GF-D8 (cell line): Measurements from ENCODE around the gene GPATCH2.
"Not testable (repeated sequence)": the region's sequence is repeated elsewhere in the genome, so short reads cannot be mapped to it uniquely, and the experiment has no call there.

ENCODE experiments used
- DNase-seq: peaks from one replicate; lab custom pipeline; 2025; lab: John Stamatoyannopoulos, UW

GPATCH2 gene

GRCh38 chr1:217443845-217444244 is 187.0 kb downstream of the GPATCH2 start:
- no peak for DNase-seq

GRCh38 chr1:217437376-217437775 is 193.5 kb downstream of the GPATCH2 start:
- DNase-seq, result no peak

DNA sequence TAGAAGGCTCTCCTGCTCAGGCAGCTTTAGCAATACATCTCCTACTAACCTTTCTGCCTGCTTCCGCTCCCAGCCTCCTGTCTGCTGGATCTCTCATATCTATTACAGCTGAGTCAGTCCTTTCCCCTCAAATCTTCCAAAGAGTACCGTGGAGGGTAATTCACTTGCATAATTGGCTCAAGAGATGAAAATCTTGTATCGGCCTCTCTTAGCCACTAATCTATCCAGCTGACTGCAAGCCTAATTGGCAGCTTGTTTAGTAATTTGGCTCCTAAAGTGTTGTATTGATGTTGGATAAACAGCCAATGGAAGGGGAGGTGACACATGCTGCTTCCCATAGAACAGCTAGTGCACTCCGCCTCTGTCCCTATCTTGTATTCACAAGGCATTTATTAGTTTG is 195.7 kb downstream of the GPATCH2 start:
- DNase-seq, result no peak

- no peak for DNase-seq
Measured at GRCh38 chr1:217433664-217434063, 197.2 kb downstream of the GPATCH2 start.

DNA sequence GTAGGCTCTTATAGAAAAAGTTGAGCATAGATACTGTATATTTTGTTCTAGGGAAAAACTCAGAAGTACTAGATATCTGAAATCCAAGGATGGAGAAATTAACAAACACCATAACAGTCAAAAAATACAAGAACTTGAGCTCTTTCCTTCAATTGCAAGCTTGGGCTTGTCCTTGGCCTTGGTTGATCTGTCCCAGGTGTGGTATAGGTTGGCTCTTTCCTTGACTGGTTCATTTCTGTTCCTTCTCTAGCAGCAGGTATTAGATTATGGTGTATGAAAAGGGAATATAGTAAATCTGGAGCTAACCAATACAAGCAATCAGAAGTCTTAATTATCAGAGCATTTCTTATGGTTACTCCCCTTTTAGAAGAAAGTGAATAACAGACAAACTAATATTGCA is 198.6 kb downstream of the GPATCH2 start:
- no peak for DNase-seq

- no peak for DNase-seq
Measured at GRCh38 chr1:217431395-217431794, 199.5 kb downstream of the GPATCH2 start.

DNA sequence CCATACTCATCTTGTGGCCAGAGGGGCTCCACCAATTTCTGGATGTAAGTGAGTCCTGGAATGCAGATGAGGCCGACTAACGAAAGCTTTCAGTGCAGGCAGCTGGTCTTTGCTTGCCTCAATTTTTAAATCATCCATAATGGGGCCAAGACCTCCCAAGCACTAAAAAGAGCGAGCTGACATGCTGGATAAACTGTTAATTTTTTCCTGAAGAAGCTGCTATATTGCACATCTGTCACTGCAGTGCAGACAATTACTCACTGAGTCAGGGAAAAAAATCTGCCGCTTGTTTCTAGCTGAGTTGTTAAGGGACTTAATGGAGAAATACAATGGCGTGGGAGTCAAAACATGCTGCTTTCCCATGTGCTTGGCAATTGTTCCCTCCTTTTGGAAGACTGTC is 205.5 kb downstream of the GPATCH2 start:
- no peak for DNase-seq

DNA sequence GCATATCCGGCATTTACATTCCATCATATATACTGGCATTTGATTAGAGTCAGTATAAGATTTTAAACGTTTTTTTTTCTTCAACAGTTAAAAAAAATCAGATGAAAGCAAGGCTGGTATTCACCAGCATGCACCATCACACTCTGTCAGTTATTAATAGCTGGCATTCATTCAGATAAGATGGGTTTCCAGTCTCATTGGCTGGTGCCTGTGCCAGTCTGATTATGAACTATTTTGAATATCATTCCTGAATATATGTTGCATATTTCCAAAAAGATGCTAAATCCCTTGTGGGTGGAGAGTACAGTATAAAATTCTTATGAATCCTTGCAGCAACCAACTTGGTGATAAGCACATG is 211.7 kb downstream of the GPATCH2 start:
- DNase-seq, result no peak

DNA sequence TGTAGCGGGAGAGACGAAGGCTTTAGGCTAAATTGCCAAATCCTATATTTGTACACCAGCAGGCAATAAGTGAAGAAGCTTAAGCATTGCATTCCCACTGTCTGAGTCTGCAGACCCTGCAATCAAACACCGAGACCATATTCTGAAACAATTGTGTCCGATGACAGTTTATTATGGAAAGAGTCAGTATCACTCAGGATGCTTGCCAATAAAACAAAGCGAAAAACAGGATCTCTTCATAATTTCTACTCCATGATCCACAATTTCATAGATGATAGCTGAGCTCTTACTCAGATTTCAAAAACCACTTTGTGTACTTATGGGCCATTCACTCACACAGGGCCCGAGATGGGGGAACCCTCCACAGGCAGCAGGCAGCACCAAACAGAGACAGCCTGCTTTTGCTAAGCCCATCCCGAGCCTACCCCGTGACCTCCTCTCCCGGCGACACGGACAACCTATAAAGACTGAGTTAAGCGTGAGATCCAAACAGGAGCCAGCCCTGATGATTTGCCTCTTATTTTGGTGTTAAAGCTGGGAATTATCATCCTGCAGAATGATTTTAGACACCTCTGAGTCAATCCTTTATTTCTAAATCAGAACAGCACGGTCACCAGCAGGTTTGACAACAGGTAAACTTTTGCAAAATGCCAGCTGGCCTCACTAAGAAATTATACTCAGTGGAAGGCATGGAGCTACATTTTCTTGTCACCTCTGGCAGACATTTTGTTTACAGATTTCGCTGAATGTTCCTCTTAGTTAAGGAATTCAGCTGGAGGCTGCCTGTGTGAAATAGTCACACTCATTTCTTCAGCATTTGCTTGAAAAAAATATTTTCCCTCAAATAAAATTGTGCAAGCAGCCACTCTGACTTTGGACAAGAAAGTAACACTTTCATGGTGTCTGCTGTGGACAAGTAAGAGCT is 212.4 kb downstream of the GPATCH2 start:
- no peak for DNase-seq

DNA sequence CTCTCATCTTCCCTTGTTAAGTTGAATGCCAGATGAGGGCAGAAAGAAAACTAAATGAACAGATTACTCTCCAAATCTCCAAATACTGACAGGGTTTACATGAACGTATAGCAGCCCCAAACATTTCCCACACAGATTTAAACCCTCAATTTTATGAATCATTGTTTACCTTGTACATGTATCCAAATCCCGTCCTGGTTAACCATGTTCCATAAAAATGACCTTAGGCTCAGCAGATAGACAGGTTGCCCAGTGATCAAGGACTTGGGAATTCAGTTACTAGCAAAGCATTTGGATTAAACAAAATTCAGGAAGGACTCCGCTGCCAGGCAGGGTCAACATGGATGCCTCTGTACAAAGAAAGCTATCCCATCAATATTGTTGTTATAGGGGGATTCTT is 213.5 kb downstream of the GPATCH2 start:
- no peak for DNase-seq

DNA sequence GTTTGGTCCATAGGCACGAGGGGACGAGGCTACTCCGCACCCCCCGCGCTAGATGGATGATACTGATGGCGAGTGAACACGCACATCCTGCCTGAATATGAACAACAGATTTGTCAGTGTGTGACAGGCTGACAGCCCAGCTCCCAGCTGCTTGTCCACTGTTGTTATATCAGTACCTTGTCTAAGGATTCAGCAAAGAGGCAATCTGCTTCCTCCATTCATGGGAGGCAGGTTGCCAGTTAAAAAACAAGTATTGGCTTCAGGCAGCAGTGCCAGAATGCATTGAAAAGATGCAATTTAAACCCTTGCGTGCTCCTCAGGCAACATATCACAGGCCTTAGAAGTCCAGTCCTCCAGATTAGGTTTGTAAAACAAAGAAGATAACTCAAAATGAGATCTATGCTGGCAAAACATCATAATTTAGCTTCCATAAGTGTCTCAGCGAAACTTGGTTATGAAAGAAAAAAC is 223.3 kb downstream of the GPATCH2 start:
- no peak for DNase-seq

GRCh38 chr1:217403026-217403720 is 227.7 kb downstream of the GPATCH2 start:
- no peak for DNase-seq

DNA sequence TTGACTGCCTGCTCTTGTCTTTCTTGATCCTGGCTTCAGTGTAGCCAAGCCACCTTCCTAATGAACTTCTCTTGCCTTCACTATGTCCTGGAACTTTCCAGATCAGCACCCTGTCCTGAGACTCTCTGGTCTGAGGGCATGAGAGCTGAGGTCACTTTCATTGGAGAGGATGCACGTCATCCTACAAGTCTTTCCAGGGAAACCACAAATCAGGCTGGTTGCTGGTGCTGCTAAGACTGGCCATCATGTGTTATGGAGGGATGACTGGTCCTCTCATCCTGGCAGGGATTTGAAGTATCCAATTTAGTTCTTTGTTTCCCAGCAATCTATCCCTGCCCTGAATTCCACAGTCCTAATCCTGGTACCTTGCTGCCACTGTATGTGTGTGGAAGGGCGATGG is 228.6 kb downstream of the GPATCH2 start:
- no peak for DNase-seq

DNA sequence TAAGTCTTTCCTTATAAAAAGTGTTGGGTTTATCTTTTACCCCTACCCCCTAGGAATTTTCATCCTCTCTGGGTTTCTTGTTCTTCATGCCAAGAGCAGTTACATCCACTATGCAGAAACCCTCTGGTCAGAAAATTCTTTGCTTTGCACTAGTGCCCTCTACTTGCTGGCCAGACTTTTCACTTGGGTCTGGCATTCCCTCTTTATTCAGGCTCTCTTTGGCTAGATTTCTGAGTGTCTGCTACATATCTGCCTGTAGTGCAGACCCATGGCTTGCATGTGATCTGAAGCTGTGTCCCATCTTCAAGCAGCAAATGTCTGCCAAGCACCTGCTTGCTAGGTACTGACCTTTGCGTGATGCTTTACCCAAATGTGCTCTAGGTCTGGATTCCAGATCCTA is 237.0 kb downstream of the GPATCH2 start:
- DNase-seq, result no peak

GRCh38 chr1:217392441-217392840 is 238.4 kb downstream of the GPATCH2 start:
- no peak for DNase-seq

DNA sequence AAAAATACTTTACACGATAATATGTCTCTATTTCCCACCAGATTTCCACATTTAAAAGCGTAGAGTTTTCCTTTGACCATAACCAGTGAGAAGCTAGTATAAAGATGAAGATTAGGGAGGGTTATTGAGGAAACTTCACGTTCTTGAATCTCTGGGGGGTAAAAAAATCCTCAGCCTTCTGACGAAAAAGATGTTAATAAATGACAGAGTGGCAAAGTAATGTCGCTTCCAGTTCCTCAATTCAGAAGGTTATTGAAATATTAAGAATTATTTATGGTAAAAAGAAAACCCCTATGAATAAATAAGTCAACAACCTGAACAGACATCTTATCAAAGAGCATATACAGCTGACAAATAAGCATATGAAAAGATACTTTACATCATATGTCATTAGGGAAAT is 241.0 kb downstream of the GPATCH2 start:
- no peak for DNase-seq

GRCh38 chr1:217388522-217389065 is 242.3 kb downstream of the GPATCH2 start:
- DNase-seq, result no peak

- not testable (repeated sequence) for DNase-seq
Measured at GRCh38 chr1:217381773-217382172, 249.1 kb downstream of the GPATCH2 start.

- not testable (repeated sequence) for DNase-seq
Measured at GRCh38 chr1:217379804-217380203, 251.1 kb downstream of the GPATCH2 start.

DNA sequence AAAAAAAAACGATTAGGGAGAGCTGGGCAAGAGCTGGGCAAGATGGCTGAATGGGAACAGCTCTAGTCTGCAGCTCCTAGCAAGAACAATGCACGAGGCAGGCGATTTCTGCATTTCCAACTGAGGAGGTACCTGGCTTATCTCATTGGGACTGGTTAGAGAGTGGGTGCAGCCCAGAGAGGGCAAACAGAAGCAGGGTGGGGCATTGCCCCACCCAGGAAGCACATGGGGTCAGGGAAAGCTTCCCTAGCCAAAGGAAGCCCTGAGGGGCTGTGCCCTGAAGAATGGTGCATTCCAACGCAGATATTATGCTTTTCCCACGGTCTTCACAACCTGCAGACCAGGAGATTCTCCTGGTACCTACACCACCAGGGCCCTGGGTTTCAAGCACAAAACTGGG is 251.6 kb downstream of the GPATCH2 start:
- DNase-seq, result no peak
